HAP-1 (cell line): Measurements from ENCODE around the gene SPATA6L.

Source experiments
- DNase-seq, 2 experiments: peaks; one replicate each; pipeline ENCODE4 v3.0.0-alpha.2; 2016 to 2020; ENCODE audit warnings: low spot score in 2 of 2
- H3K27me3 ChIP-seq: fragments of 250-450 bp; sonication (Bioruptor Pico); 2 replicates; pipeline ENCODE4 v1.5.1; 2020; ENCODE audit warnings: low read depth, mild to moderate bottlenecking, moderate library complexity
- H3K36me3 ChIP-seq: fragments of 250-450 bp; sonication (Bioruptor Pico); replicated peaks from 2 replicates; pipeline ENCODE4 v1.5.1; 2020; ENCODE audit warnings: mild to moderate bottlenecking
- H3K4me1 ChIP-seq: fragments of 250-450 bp; sonication (Bioruptor Pico); 2 replicates; pipeline ENCODE4 v1.5.1; 2020; ENCODE audit warnings: mild to moderate bottlenecking
- H3K4me3 ChIP-seq: fragments of 250-450 bp; sonication (Bioruptor Pico); 2 replicates; pipeline ENCODE4 v1.5.1; 2020; ENCODE audit warnings: mild to moderate bottlenecking, moderate library complexity
- H3K9me3 ChIP-seq: fragments of 250-450 bp; sonication (Bioruptor Pico); 2 replicates; pipeline ENCODE4 v1.5.1; 2020; ENCODE audit warnings: mild to moderate bottlenecking, moderate library complexity
- in situ Hi-C: fragments of 300-500 bp; cut with MboI; formaldehyde crosslinking; loops from 3 replicates; pipeline ENCODE4 v1.14.3; 2020; ENCODE audit warnings: low sequenced_read_pairs, inconsistent platforms, mixed read lengths

The SPATA6L gene

GRCh38 chr9:4689021-4689420 lies 22.7 kb upstream of the SPATA6L start:
- Histone ChIP-seq H3K4me3 (no peak overlapping the region), H3K27me3 (no peaks in the 10 kb centered on the region), H3K4me1 (peaks cover 11% of the 10 kb centered on the region), H3K36me3 (peaks cover 23% of the 10 kb centered on the region), H3K9me3 (no peaks in the 10 kb centered on the region)
- in situ Hi-C loops = no loop called here
- no peak for DNase-seq

- Histone ChIP-seq H3K27me3 (no peaks in the 10 kb centered on the region), H3K9me3 (no peaks in the 10 kb centered on the region), H3K4me3 (no peak overlapping the region), H3K4me1 (peaks cover 6% of the 10 kb centered on the region), H3K36me3 (peaks cover 26% of the 10 kb centered on the region)
- in situ Hi-C loops = no loop called here
- DNase-seq = no peak
Observed at GRCh38 chr9:4686584-4686983, 20.3 kb upstream of the SPATA6L start.

DNA sequence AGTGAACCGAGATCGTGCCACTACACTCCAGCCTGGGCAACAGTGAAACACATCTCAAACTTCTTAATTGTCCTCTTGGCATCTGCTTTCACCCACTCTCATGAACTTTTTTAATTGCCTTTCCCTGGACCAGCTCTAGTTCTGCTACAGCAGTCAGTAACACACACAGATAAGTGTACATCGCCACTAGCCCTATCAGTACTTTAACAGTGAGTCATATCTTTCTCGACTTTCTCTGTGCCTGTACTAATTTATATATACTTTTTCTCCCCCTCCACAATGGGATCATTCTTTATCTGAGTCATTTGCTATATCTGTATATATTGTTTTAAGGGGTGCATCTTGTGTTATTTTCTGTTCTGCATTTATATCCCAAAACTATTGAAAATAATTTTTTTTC lies 19.8 kb upstream of the SPATA6L start:
- Histone ChIP-seq H3K4me3 (no peak overlapping the region), H3K9me3 (no peaks in the 10 kb centered on the region), H3K27me3 (no peaks in the 10 kb centered on the region), H3K4me1 (peaks cover 7% of the 10 kb centered on the region), H3K36me3 (peaks cover 26% of the 10 kb centered on the region)
- no peak for DNase-seq
- in situ Hi-C loops = no loop called here

DNA sequence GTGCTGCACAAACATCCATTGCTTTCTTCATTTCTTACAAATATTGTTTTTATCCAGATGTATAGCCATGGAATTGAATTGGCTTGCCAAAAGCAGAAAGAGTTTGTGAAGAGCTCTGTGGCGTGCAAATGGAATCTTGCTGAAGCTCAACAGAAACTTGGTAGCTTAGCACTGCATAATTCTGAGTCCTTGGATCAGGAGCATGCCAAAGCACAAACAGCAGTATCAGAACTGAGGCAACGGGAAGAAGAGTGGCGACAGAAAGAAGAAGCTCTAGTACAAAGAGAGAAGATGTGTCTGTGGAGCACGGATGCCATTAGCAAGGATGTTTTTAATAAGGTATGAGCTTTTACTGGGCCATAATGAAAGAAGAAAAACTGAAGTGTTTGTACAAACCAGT lies 18.5 kb upstream of the SPATA6L start:
- Histone ChIP-seq H3K27me3 (no peaks in the 10 kb centered on the region), H3K4me1 (peaks cover 14% of the 10 kb centered on the region), H3K9me3 (no peaks in the 10 kb centered on the region), H3K36me3 (peaks cover 16% of the 10 kb centered on the region), H3K4me3 (no peak overlapping the region)
- no peak for DNase-seq
- in situ Hi-C loops = no loop called here

GRCh38 chr9:4680750-4681149 lies 14.5 kb upstream of the SPATA6L start:
- Histone ChIP-seq H3K36me3 (peaks cover 11% of the 10 kb centered on the region), H3K4me1 (peaks cover 19% of the 10 kb centered on the region), H3K27me3 (no peaks in the 10 kb centered on the region), H3K4me3 (peak overlapping the region; percentile 55), H3K9me3 (no peaks in the 10 kb centered on the region)
- in situ Hi-C loops = no loop called here
- no peak for DNase-seq

DNA sequence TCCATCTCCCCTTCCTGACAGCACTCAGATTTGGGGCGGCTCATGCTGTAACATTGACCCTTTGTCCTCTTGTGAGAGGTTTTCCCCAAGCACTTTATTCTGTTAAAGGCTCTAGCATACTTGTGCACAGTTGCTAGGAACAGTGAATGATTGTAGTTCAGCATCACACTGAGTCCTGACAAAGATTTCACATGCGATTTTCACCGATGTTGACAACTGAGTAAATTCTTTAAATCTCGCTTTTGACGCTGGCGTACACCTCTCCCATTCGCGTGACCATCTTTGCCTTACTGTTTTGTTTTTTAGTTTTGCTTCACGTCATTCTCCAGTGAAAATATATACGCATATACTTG lies 13.9 kb upstream of the SPATA6L start:
- in situ Hi-C loops = no loop called here
- Histone ChIP-seq H3K36me3 (peaks cover 5% of the 10 kb centered on the region), H3K9me3 (no peaks in the 10 kb centered on the region), H3K4me1 (peaks cover 19% of the 10 kb centered on the region), H3K27me3 (no peaks in the 10 kb centered on the region), H3K4me3 (peak overlapping the region; percentile 55)
- no peak for DNase-seq

DNA sequence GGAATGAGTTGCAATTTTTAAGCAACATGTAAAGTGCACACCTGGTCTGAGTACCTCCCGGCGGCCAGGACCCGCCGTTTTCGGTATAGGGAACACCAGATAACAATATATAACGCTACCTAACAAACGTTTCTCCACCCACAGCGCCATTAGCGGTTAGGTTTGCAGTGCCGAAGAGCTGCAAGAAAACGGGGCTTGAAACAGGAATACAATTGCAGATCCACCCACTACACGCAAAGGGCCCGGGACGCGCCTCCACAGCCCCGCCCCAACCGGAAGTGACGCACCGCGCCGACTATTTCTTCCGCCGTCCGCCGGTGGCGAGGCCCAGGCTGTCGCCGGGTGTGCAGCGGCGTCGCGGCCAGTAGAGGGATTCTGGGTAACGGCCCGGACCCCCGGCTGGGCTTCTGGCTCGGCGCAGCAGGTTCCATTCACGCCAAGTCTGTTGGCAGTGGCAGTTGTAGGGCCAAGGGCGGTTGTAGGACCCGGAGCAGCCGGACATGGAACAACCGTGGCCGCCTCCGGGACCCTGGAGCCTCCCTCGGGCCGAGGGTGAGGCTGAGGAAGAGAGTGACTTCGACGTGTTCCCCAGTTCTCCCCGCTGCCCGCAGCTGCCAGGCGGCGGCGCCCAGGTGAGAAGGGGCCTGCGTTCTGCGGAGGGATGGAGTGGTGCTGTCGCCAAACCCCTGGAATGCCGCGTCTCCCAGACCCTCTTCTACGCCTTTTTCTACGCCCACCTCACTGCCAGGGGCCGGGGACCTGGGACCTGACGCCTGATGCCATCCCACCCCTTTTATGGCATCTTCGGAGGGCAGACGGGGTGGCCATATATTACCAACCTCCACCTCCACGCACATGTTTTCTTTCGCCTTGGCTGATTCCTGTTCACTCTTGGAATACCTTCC lies 13.2 kb upstream of the SPATA6L start, which contains the start of gene CDC37L1:
Gene CDC37L1 (plus strand): TSS at position 302 of the 905 bp plus-strand sequence. CDS start 199 bp downstream, at position 501.
- Histone ChIP-seq H3K4me1 (peaks cover 19% of the 10 kb centered on the region), H3K9me3 (no peaks in the 10 kb centered on the region), H3K36me3 (peaks cover 3% of the 10 kb centered on the region; the same call in 1 of the 2 replicates), H3K4me3 (peak within 1 kb of the TSS; percentile 55), H3K27me3 (no peaks in the 10 kb centered on the region)
- in situ Hi-C loops = no loop called here
- DNase-seq = peak; percentile 88 to 99

- H3K4me1 ChIP-seq = peaks cover 19% of the 10 kb centered on the region
- in situ Hi-C loops = no loop called here
- DNase-seq = peak in 1 of 2 experiments; percentile 15
Observed at GRCh38 chr9:4678679-4679267, 12.5 kb upstream of the SPATA6L start.

GRCh38 chr9:4677392-4677791 lies 11.1 kb upstream of the SPATA6L start:
- in situ Hi-C loops = no loop called here
- Histone ChIP-seq H3K36me3 (no peaks in the 10 kb centered on the region), H3K27me3 (no peaks in the 10 kb centered on the region), H3K9me3 (no peaks in the 10 kb centered on the region), H3K4me1 (peaks cover 19% of the 10 kb centered on the region), H3K4me3 (no peak overlapping the region)
- no peak for DNase-seq

More at GRCh38 chr9:4678679-4679267, 12.5 kb upstream of the SPATA6L start:
- Histone ChIP-seq H3K27me3 (no peaks in the 10 kb centered on the region), H3K9me3 (no peaks in the 10 kb centered on the region), H3K4me3 (peak overlapping the region; percentile 55), H3K36me3 (peaks cover 3% of the 10 kb centered on the region; the same call in 1 of the 2 replicates)

DNA sequence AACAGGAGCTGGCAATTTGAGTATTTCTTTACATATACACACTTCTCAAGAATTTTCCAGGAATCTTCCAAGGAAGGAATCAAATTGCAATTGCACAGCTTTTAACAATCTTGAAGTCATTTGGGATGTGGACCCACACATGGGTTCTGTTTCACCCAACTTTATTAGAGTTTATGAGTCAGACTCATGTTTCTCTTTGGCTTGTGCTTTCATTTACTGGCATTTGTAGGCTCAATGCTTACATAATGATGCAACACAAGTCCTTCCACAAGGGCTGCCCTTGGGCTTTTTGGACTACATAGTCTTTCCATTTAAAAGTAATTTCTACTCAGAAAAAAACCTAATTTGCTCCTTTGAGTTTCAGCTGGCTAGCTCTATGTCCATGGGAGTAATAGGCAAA lies 8.5 kb upstream of the SPATA6L start:
- Histone ChIP-seq H3K36me3 (no peaks in the 10 kb centered on the region), H3K4me3 (no peak overlapping the region)
- DNase-seq = no peak

GRCh38 chr9:4671737-4672136 lies 5.5 kb upstream of the SPATA6L start:
- Histone ChIP-seq H3K9me3 (no peaks in the 10 kb centered on the region), H3K4me1 (peaks cover 12% of the 10 kb centered on the region), H3K4me3 (no peak overlapping the region), H3K36me3 (no peaks in the 10 kb centered on the region), H3K27me3 (no peaks in the 10 kb centered on the region)
- no peak for DNase-seq
- in situ Hi-C loops = no loop called here

More for the DNA sequence above, 8.5 kb upstream of the SPATA6L start:
- Histone ChIP-seq H3K4me1 (peaks cover 21% of the 10 kb centered on the region), H3K9me3 (no peaks in the 10 kb centered on the region), H3K27me3 (no peaks in the 10 kb centered on the region)
- in situ Hi-C loops = no loop called here

- H3K36me3 ChIP-seq = no peaks in the 10 kb centered on the region
- no peaks in the 10 kb centered on the region for H3K9me3 ChIP-seq
- H3K27me3 ChIP-seq = no peaks in the 10 kb centered on the region
- peaks cover 16% of the 10 kb centered on the region for H3K4me1 ChIP-seq
- H3K4me3 ChIP-seq = no peak overlapping the region
- in situ Hi-C loops = no loop called here
- no peak for DNase-seq
Observed at GRCh38 chr9:4670591-4670990, 4.3 kb upstream of the SPATA6L start.

DNA sequence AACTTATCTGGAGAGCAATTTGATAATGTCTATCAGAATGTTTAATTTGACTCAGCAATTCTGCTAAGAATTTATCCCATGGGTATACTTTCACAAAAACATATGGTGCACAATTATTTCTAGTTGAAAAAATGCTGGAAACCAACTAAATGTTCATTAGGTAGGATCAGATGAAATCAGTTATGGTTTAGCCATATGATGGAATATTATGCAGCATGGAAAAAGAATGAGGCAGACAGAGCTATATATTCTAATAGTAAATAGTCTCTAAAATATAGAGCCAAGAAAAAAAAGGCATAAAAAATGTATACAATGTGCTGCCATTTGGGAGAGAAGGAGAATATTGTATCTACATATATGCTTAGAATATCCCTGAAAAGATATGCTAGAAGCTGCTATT lies 3.6 kb upstream of the SPATA6L start:
- in situ Hi-C loops = no loop called here

DNA sequence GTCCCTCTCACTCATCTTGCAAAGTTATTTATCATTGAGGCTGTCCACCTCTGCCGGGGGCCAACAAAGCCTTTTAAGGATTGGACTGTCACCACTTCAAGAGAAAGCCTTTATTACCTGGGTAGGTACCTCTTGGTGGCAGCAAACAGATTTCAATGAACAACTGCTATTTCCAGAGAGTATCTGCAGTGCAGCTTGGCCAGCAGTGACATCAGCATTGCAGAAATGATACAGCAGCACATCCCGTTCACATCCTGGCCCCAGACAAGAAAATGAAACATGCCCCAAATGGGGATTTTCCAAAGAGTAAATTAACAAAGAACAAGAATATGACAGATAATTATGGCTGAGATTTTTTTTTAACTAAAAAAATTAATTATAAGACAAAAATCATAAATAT lies 2.3 kb upstream of the SPATA6L start:
- Histone ChIP-seq H3K4me3 (no peak overlapping the region), H3K9me3 (no peaks in the 10 kb centered on the region), H3K27me3 (no peaks in the 10 kb centered on the region), H3K36me3 (no peaks in the 10 kb centered on the region), H3K4me1 (peaks cover 28% of the 10 kb centered on the region)
- DNase-seq = no peak
- in situ Hi-C loops = no loop called here

More for the DNA sequence above, 3.6 kb upstream of the SPATA6L start:
- Histone ChIP-seq H3K4me1 (peaks cover 22% of the 10 kb centered on the region), H3K9me3 (no peaks in the 10 kb centered on the region), H3K36me3 (no peaks in the 10 kb centered on the region), H3K4me3 (no peak overlapping the region), H3K27me3 (no peaks in the 10 kb centered on the region)
- no peak for DNase-seq
